ENCODE results near the gene TMEM178A.

TMEM178A gene

GRCh38 chr2:39735648-39736047, 69.9 kb downstream of the TMEM178A start:
- TF ChIP-seq CTCF (conservative IDR thresholded peaks at IDR 0.05; ENCODE audit: control insufficient read depth, insufficient read depth, low read depth, low read length) = no peak
- H3K4me3 ChIP-seq (ENCODE audit: control insufficient read depth, low read depth, low read length) = no peak overlapping the region
- no peak for DNase-seq (ENCODE audit: low read depth)

- no peak for TF ChIP-seq CTCF (conservative IDR thresholded peaks at IDR 0.05; ENCODE audit: control insufficient read depth, insufficient read depth, low read depth, low read length)
- H3K4me3 ChIP-seq (ENCODE audit: control insufficient read depth, low read depth, low read length) = no peak overlapping the region
- DNase-seq (ENCODE audit: low read depth) = peak; percentile 80
Measured at GRCh38 chr2:39736640-39737039, 70.9 kb downstream of the TMEM178A start.

GRCh38 chr2:39737661-39738060, 71.9 kb downstream of the TMEM178A start:
- peak; percentile 85 for DNase-seq (ENCODE audit: low read depth)
- H3K4me3 ChIP-seq (ENCODE audit: control insufficient read depth, low read depth, low read length) = no peak overlapping the region
- no peak for TF ChIP-seq CTCF (conservative IDR thresholded peaks at IDR 0.05; ENCODE audit: control insufficient read depth, insufficient read depth, low read depth, low read length)

- H3K4me3 ChIP-seq (ENCODE audit: control insufficient read depth, low read depth, low read length) = no peak overlapping the region
- TF ChIP-seq CTCF (conservative IDR thresholded peaks at IDR 0.05; ENCODE audit: control insufficient read depth, insufficient read depth, low read depth, low read length) = no peak
- DNase-seq (ENCODE audit: low read depth) = no peak
Measured at GRCh38 chr2:39738936-39739335, 73.2 kb downstream of the TMEM178A start.

- no peak for DNase-seq (ENCODE audit: low read depth)
- H3K4me3 ChIP-seq (ENCODE audit: control insufficient read depth, low read depth, low read length) = no peak overlapping the region
- no peak for TF ChIP-seq CTCF (conservative IDR thresholded peaks at IDR 0.05; ENCODE audit: control insufficient read depth, insufficient read depth, low read depth, low read length)
Measured at GRCh38 chr2:39739386-39739785, 73.7 kb downstream of the TMEM178A start.

- H3K4me3 ChIP-seq (ENCODE audit: control insufficient read depth, low read depth, low read length) = no peak overlapping the region
- no peak for DNase-seq (ENCODE audit: low read depth)
- no peak for TF ChIP-seq CTCF (conservative IDR thresholded peaks at IDR 0.05; ENCODE audit: control insufficient read depth, insufficient read depth, low read depth, low read length)
Measured at GRCh38 chr2:39741871-39742270, 76.2 kb downstream of the TMEM178A start.

- DNase-seq (ENCODE audit: low read depth) = peak; percentile 41
- no peak for TF ChIP-seq CTCF (conservative IDR thresholded peaks at IDR 0.05; ENCODE audit: control insufficient read depth, insufficient read depth, low read depth, low read length)
Measured at GRCh38 chr2:39743269-39743776, 77.6 kb downstream of the TMEM178A start.

More at GRCh38 chr2:39743269-39743776, 77.6 kb downstream of the TMEM178A start:
- H3K4me3 ChIP-seq (ENCODE audit: control insufficient read depth, low read depth, low read length) = no peak overlapping the region

Data from fibroblast of mammary gland (primary cell).